ENCODE measurements around the gene SMPD4. TPM values are rescaled to one million over a fixed set of nuclear protein-coding genes. Genes with fewer than 3 reads are reported as not detected.
"Not testable (repeated sequence)": the region's sequence is repeated elsewhere in the genome, so short reads cannot be mapped to it uniquely, and the experiment has no call there.

Gene SMPD4
- total and polyA plus RNA-seq, 2 donors (not counting 3 experiments of a cell fraction or from before 2014, with no cell fraction given) = 85.3 to 88.1 TPM

- H3K4me2 ChIP-seq (ENCODE audit: insufficient read depth, low read length); DNase-seq (ENCODE audit: low read depth, low spot score); H4K20me1 ChIP-seq (replicated peaks; ENCODE audit: control insufficient read depth, extremely low read depth, insufficient read depth, low read length); H3K4me1 ChIP-seq (ENCODE audit: control insufficient read depth, extremely low read depth, insufficient read depth, low read length); H3K36me3 ChIP-seq (ENCODE audit: control insufficient read depth in 2 of 2, extremely low read depth in 1 of 2, insufficient read depth in 2 of 2, low read length in 2 of 2); intact Hi-C loops (cut with micrococcal nuclease); H2AFZ ChIP-seq (ENCODE audit: low read depth, low read length); H3K9me3 ChIP-seq (replicated peaks; ENCODE audit: control insufficient read depth, insufficient read depth, low read length); H3K27me3 ChIP-seq (ENCODE audit: control insufficient read depth in 2 of 2, insufficient read depth in 2 of 2, low read length in 2 of 2); H3K27ac ChIP-seq (ENCODE audit: insufficient read depth, low read depth, low read length); H3K9me1 ChIP-seq (replicated peaks; ENCODE audit: control insufficient read depth, extremely low read depth, insufficient read depth, low read length); CTCF ChIA-PET; POLR2A ChIA-PET; FAIRE-seq; BruUV-seq (replicated peaks); dilution Hi-C loops (cut with MboI; ENCODE audit: extremely low pct_ligation_motif_present, low sequenced_read_pairs); H3K79me2 ChIP-seq (ENCODE audit: control insufficient read depth, insufficient read depth, low read length); H3K4me3 ChIP-seq (replicated peaks in 1 of 3; ENCODE audit: insufficient read depth in 1 of 3, low read depth in 1 of 3, low read length in 3 of 3); H3K9ac ChIP-seq (replicated peaks; ENCODE audit: extremely low read depth, insufficient read depth, low read length): not testable (repeated sequence)
These were observed 42.6 kb downstream of the SMPD4 start for GRCh38 chr2:130138841-130139251.

- H3K4me1 ChIP-seq (ENCODE audit: control insufficient read depth, extremely low read depth, insufficient read depth, low read length); H3K4me3 ChIP-seq (replicated peaks in 1 of 3; ENCODE audit: insufficient read depth in 1 of 3, low read depth in 1 of 3, low read length in 3 of 3); DNase-seq (ENCODE audit: low read depth, low spot score); H4K20me1 ChIP-seq (replicated peaks; ENCODE audit: control insufficient read depth, extremely low read depth, insufficient read depth, low read length); H3K36me3 ChIP-seq (ENCODE audit: control insufficient read depth in 2 of 2, extremely low read depth in 1 of 2, insufficient read depth in 2 of 2, low read length in 2 of 2); intact Hi-C loops (cut with micrococcal nuclease); H2AFZ ChIP-seq (ENCODE audit: low read depth, low read length); H3K79me2 ChIP-seq (ENCODE audit: control insufficient read depth, insufficient read depth, low read length); dilution Hi-C loops (cut with MboI; ENCODE audit: extremely low pct_ligation_motif_present, low sequenced_read_pairs); H3K9ac ChIP-seq (replicated peaks; ENCODE audit: extremely low read depth, insufficient read depth, low read length); FAIRE-seq; H3K27ac ChIP-seq (ENCODE audit: insufficient read depth, low read depth, low read length); POLR2A ChIA-PET; H3K4me2 ChIP-seq (ENCODE audit: insufficient read depth, low read length); H3K9me1 ChIP-seq (replicated peaks; ENCODE audit: control insufficient read depth, extremely low read depth, insufficient read depth, low read length); H3K27me3 ChIP-seq (ENCODE audit: control insufficient read depth in 2 of 2, insufficient read depth in 2 of 2, low read length in 2 of 2); BruUV-seq (replicated peaks); H3K9me3 ChIP-seq (replicated peaks; ENCODE audit: control insufficient read depth, insufficient read depth, low read length); CTCF ChIA-PET: not testable (repeated sequence)
These were observed 43.1 kb downstream of the SMPD4 start for GRCh38 chr2:130138326-130138725.

- intact Hi-C loops (cut with micrococcal nuclease); H4K20me1 ChIP-seq (replicated peaks; ENCODE audit: control insufficient read depth, extremely low read depth, insufficient read depth, low read length); DNase-seq (ENCODE audit: low read depth, low spot score); H3K27me3 ChIP-seq (ENCODE audit: control insufficient read depth in 2 of 2, insufficient read depth in 2 of 2, low read length in 2 of 2); BruUV-seq (replicated peaks); H2AFZ ChIP-seq (ENCODE audit: low read depth, low read length); H3K79me2 ChIP-seq (ENCODE audit: control insufficient read depth, insufficient read depth, low read length); H3K36me3 ChIP-seq (ENCODE audit: control insufficient read depth in 2 of 2, extremely low read depth in 1 of 2, insufficient read depth in 2 of 2, low read length in 2 of 2); H3K4me3 ChIP-seq (replicated peaks in 1 of 3; ENCODE audit: insufficient read depth in 1 of 3, low read depth in 1 of 3, low read length in 3 of 3); H3K4me2 ChIP-seq (ENCODE audit: insufficient read depth, low read length); FAIRE-seq; H3K27ac ChIP-seq (ENCODE audit: insufficient read depth, low read depth, low read length); CTCF ChIA-PET; POLR2A ChIA-PET; H3K9me3 ChIP-seq (replicated peaks; ENCODE audit: control insufficient read depth, insufficient read depth, low read length); H3K9ac ChIP-seq (replicated peaks; ENCODE audit: extremely low read depth, insufficient read depth, low read length); H3K4me1 ChIP-seq (ENCODE audit: control insufficient read depth, extremely low read depth, insufficient read depth, low read length); H3K9me1 ChIP-seq (replicated peaks; ENCODE audit: control insufficient read depth, extremely low read depth, insufficient read depth, low read length); dilution Hi-C loops (cut with MboI; ENCODE audit: extremely low pct_ligation_motif_present, low sequenced_read_pairs): not testable (repeated sequence)
These were observed 44.3 kb downstream of the SMPD4 start for GRCh38 chr2:130137118-130137517.

- H3K9ac ChIP-seq (replicated peaks; ENCODE audit: extremely low read depth, insufficient read depth, low read length); H3K4me2 ChIP-seq (ENCODE audit: insufficient read depth, low read length); CTCF ChIA-PET; H3K4me3 ChIP-seq (replicated peaks in 1 of 3; ENCODE audit: insufficient read depth in 1 of 3, low read depth in 1 of 3, low read length in 3 of 3); H2AFZ ChIP-seq (ENCODE audit: low read depth, low read length); H3K36me3 ChIP-seq (ENCODE audit: control insufficient read depth in 2 of 2, extremely low read depth in 1 of 2, insufficient read depth in 2 of 2, low read length in 2 of 2); BruUV-seq (replicated peaks); FAIRE-seq; H4K20me1 ChIP-seq (replicated peaks; ENCODE audit: control insufficient read depth, extremely low read depth, insufficient read depth, low read length); dilution Hi-C loops (cut with MboI; ENCODE audit: extremely low pct_ligation_motif_present, low sequenced_read_pairs); H3K27ac ChIP-seq (ENCODE audit: insufficient read depth, low read depth, low read length); H3K79me2 ChIP-seq (ENCODE audit: control insufficient read depth, insufficient read depth, low read length); H3K4me1 ChIP-seq (ENCODE audit: control insufficient read depth, extremely low read depth, insufficient read depth, low read length); DNase-seq (ENCODE audit: low read depth, low spot score); H3K27me3 ChIP-seq (ENCODE audit: control insufficient read depth in 2 of 2, insufficient read depth in 2 of 2, low read length in 2 of 2); H3K9me3 ChIP-seq (replicated peaks; ENCODE audit: control insufficient read depth, insufficient read depth, low read length); POLR2A ChIA-PET; intact Hi-C loops (cut with micrococcal nuclease); H3K9me1 ChIP-seq (replicated peaks; ENCODE audit: control insufficient read depth, extremely low read depth, insufficient read depth, low read length): not testable (repeated sequence)
These were observed 44.9 kb downstream of the SMPD4 start for GRCh38 chr2:130136546-130136945.
